ENCODE measurements around the gene GALR3. TPM values are rescaled to one million over a fixed set of nuclear protein-coding genes. Genes with fewer than 3 reads are reported as not detected.
"Not testable (repeated sequence)": the region's sequence is repeated elsewhere in the genome, so short reads cannot be mapped to it uniquely, and the experiment has no call there.

GALR3 gene
- total RNA-seq, 1 experiment from 2014 or later = not detected

DNA sequence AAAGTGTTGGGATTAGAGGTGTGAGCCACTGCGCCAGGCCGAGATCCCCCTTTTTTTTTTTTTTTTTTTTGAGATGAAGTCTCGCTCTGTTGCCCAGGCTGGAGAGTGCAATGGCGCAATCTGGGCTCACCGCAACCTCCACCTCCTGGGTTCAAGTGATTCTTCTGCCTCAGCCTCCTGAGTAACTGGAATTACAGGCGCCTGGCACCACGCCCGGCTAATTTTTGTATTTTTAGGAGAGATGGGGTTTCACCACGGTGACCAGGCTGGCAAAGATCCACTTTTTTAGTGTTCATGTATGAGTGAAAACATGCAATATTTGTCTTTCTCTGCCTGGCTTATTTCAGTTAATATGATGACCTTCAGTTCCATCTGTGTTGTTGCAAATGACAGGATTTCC lies 23.2 kb upstream of the GALR3 start:
- not testable (repeated sequence) for H3K27me3 ChIP-seq (ENCODE audit: low read length); H4K20me1 ChIP-seq (ENCODE audit: insufficient read depth, low read depth, low read length); H2AFZ ChIP-seq (ENCODE audit: low read length); H3K36me3 ChIP-seq (ENCODE audit: insufficient read depth, low read length); DNase-seq; H3K4me3 ChIP-seq (ENCODE audit: low read length); H3K4me2 ChIP-seq (ENCODE audit: low read depth, low read length, poor library complexity, severe bottlenecking); H3K79me2 ChIP-seq (ENCODE audit: low read length); H3K9ac ChIP-seq (ENCODE audit: low read length); H3K9me3 ChIP-seq (ENCODE audit: low read length); H3K27ac ChIP-seq (ENCODE audit: low read length); H3K4me1 ChIP-seq (ENCODE audit: low read length); H3K9me2 ChIP-seq (replicated peaks; ENCODE audit: insufficient read depth, low read length)

GRCh38 chr22:37801946-37802309 lies 21.3 kb upstream of the GALR3 start:
- Histone ChIP-seq H2AFZ (ENCODE audit: low read length) (no peak overlapping the region), H3K4me1 (ENCODE audit: low read length) (peaks cover 13% of the 10 kb centered on the region), H3K27me3 (ENCODE audit: low read length) (no peaks in the 10 kb centered on the region), H3K9ac (ENCODE audit: low read length) (no peak overlapping the region), H3K36me3 (ENCODE audit: insufficient read depth, low read length) (no peaks in the 10 kb centered on the region), H3K4me3 (ENCODE audit: low read length) (no peak overlapping the region), H3K4me2 (ENCODE audit: low read depth, low read length, poor library complexity, severe bottlenecking) (no peak overlapping the region), H3K79me2 (ENCODE audit: low read length) (no peaks in the 10 kb centered on the region), H3K27ac (ENCODE audit: low read length) (no peak overlapping the region), H4K20me1 (ENCODE audit: insufficient read depth, low read depth, low read length) (no peaks in the 10 kb centered on the region), H3K9me3 (ENCODE audit: low read length) (no peaks in the 10 kb centered on the region), H3K9me2 (replicated peaks; ENCODE audit: insufficient read depth, low read length) (no peaks in the 10 kb centered on the region)
- DNase-seq = no peak

- Histone ChIP-seq H3K4me3 (ENCODE audit: low read length) (no peak overlapping the region), H3K27ac (ENCODE audit: low read length) (no peak overlapping the region)
- DNase-seq = no peak
These were observed 20.6 kb upstream of the GALR3 start for GRCh38 chr22:37802310-37803194.

DNA sequence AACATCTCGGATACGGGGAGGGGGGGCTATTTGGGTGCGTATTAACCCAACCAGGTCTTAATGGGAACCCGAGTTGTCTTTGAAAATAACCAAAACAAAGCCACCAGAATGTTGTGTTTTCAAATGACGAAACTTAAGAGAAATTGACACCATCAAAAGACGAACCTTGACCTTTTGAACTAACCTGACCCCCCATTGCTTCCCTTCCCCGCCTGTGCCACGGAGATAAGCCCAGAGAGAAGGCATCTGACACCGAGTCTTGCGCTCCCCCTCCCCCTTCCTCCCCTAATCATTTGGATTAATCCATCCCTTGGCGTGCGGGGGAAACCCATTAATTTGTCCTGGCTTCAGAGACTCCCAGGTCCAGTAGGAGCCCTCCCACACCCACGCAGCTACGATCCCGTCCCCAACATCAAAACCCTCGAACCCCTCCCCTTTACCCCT lies 20.0 kb upstream of the GALR3 start:
- no peak for DNase-seq
- Histone ChIP-seq H3K4me1 (ENCODE audit: low read length) (peaks cover 12% of the 10 kb centered on the region), H3K27ac (ENCODE audit: low read length) (no peak overlapping the region), H3K9me2 (replicated peaks; ENCODE audit: insufficient read depth, low read length) (no peaks in the 10 kb centered on the region), H3K79me2 (ENCODE audit: low read length) (peaks cover 3% of the 10 kb centered on the region), H3K9me3 (ENCODE audit: low read length) (no peaks in the 10 kb centered on the region), H3K9ac (ENCODE audit: low read length) (no peak overlapping the region), H3K36me3 (ENCODE audit: insufficient read depth, low read length) (no peaks in the 10 kb centered on the region), H3K4me3 (ENCODE audit: low read length) (no peak overlapping the region), H2AFZ (ENCODE audit: low read length) (no peak overlapping the region), H3K4me2 (ENCODE audit: low read depth, low read length, poor library complexity, severe bottlenecking) (no peak overlapping the region), H3K27me3 (ENCODE audit: low read length) (no peaks in the 10 kb centered on the region), H4K20me1 (ENCODE audit: insufficient read depth, low read depth, low read length) (no peaks in the 10 kb centered on the region)

More at GRCh38 chr22:37802310-37803194, 20.6 kb upstream of the GALR3 start:
- Histone ChIP-seq H3K9me3 (ENCODE audit: low read length) (no peaks in the 10 kb centered on the region), H3K4me1 (ENCODE audit: low read length) (peaks cover 18% of the 10 kb centered on the region), H3K79me2 (ENCODE audit: low read length) (no peaks in the 10 kb centered on the region), H3K9me2 (replicated peaks; ENCODE audit: insufficient read depth, low read length) (no peaks in the 10 kb centered on the region), H2AFZ (ENCODE audit: low read length) (no peak overlapping the region), H3K9ac (ENCODE audit: low read length) (no peak overlapping the region), H3K36me3 (ENCODE audit: insufficient read depth, low read length) (no peaks in the 10 kb centered on the region), H3K4me2 (ENCODE audit: low read depth, low read length, poor library complexity, severe bottlenecking) (no peak overlapping the region), H3K27me3 (ENCODE audit: low read length) (no peaks in the 10 kb centered on the region), H4K20me1 (ENCODE audit: insufficient read depth, low read depth, low read length) (no peaks in the 10 kb centered on the region)

DNA sequence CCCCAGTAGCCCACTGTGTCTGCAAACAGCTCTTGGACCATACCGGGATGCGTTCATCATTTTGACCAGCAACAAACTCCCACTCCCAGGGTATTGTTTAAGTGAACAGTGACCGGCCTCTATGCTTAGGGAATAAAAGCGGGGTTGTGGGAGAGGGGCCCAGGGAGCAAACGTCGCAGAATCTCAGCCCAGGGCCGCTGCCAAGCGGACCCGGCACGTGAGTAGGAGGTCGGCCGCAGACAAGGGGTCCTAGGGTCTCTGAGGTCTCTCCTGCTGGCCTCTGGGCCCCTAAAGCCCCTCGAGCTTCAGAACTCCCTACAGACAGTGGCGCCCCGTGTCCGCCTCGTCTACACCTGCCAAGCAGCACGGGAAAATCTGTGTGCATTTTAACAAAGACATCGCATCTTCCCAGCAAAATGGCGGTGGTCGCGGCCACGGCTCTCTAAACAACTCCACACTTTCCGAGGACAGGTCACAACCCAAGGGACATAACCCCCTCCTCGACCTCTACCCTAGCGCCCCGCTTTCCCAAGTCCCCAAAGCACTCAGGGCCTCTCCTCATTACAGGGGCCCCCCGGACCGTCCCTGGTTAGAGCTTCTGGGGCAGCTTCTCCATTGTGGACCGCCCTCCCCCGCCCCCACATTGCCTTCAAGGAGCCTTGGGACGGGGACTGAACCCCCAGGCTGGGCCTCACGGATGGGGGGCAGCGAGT lies 19.4 kb upstream of the GALR3 start:
- H3K36me3 ChIP-seq (ENCODE audit: insufficient read depth, low read length) = no peaks in the 10 kb centered on the region
- H3K9me3 ChIP-seq (ENCODE audit: low read length) = no peaks in the 10 kb centered on the region
- H3K4me3 ChIP-seq (ENCODE audit: low read length) = no peak overlapping the region
- no peaks in the 10 kb centered on the region for H3K9me2 ChIP-seq (replicated peaks; ENCODE audit: insufficient read depth, low read length)
- no peak overlapping the region for H2AFZ ChIP-seq (ENCODE audit: low read length)
- no peak for DNase-seq
- H3K27ac ChIP-seq (ENCODE audit: low read length) = no peak overlapping the region
- H3K79me2 ChIP-seq (ENCODE audit: low read length) = peaks cover 8% of the 10 kb centered on the region
- H3K4me1 ChIP-seq (ENCODE audit: low read length) = peaks cover 15% of the 10 kb centered on the region
- H4K20me1 ChIP-seq (ENCODE audit: insufficient read depth, low read depth, low read length) = no peaks in the 10 kb centered on the region
- H3K27me3 ChIP-seq (ENCODE audit: low read length) = no peaks in the 10 kb centered on the region
- no peak overlapping the region for H3K9ac ChIP-seq (ENCODE audit: low read length)
- H3K4me2 ChIP-seq (ENCODE audit: low read depth, low read length, poor library complexity, severe bottlenecking) = no peak overlapping the region

GRCh38 chr22:37804352-37804880 lies 18.8 kb upstream of the GALR3 start:
- H3K36me3 ChIP-seq (ENCODE audit: insufficient read depth, low read length) = no peaks in the 10 kb centered on the region
- H3K4me1 ChIP-seq (ENCODE audit: low read length) = peaks cover 21% of the 10 kb centered on the region
- H3K4me3 ChIP-seq (ENCODE audit: low read length) = no peak overlapping the region
- no peak overlapping the region for H3K4me2 ChIP-seq (ENCODE audit: low read depth, low read length, poor library complexity, severe bottlenecking)
- H3K27ac ChIP-seq (ENCODE audit: low read length) = no peak overlapping the region
- no peaks in the 10 kb centered on the region for H4K20me1 ChIP-seq (ENCODE audit: insufficient read depth, low read depth, low read length)
- peaks cover 14% of the 10 kb centered on the region for H3K79me2 ChIP-seq (ENCODE audit: low read length)
- no peak for DNase-seq
- no peak overlapping the region for H2AFZ ChIP-seq (ENCODE audit: low read length)
- no peak overlapping the region for H3K9ac ChIP-seq (ENCODE audit: low read length)
- no peaks in the 10 kb centered on the region for H3K9me3 ChIP-seq (ENCODE audit: low read length)
- H3K27me3 ChIP-seq (ENCODE audit: low read length) = no peaks in the 10 kb centered on the region
- H3K9me2 ChIP-seq (replicated peaks; ENCODE audit: insufficient read depth, low read length) = no peaks in the 10 kb centered on the region

DNA sequence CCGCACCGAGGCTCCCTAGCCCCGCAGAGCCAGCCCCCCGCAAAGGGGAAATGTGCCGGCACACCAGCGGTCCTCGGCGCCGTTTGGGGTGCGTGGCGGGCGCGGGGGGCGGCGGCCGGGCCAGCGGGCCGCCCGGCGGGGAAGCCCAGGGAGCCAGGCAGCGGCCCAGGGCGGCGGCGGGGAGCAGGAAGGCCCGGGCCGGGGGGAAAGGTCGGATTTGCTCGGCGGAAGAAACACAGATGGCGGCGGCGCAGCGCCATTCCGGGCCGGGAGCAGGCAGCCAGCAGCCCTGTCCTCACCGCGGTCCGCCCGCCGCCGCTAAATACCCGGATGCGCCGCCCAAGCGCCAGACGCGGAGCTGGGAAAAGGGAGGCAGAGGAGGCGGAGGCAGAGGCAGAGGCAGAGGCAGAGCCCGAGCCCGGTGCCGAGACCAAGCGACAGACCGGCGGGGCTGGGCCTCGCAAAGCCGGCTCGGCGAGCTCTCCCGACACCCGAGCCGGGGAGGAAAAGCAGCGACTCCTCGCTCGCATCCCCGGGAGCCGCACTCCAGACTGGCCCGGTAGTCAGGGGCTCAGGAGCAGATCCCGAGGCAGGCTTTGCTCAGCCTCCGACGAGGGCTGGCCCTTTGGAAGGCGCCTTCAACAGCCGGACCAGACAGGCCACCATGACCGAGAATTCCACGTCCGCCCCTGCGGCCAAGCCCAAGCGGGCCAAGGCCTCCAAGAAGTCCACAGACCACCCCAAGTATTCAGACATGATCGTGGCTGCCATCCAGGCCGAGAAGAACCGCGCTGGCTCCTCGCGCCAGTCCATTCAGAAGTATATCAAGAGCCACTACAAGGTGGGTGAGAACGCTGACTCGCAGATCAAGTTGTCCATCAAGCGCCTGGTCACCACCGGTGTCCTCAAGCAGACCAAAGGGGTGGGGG lies 18.0 kb upstream of the GALR3 start:
- DNase-seq = no peak
- Histone ChIP-seq H4K20me1 (ENCODE audit: insufficient read depth, low read depth, low read length) (no peaks in the 10 kb centered on the region), H3K4me3 (ENCODE audit: low read length) (no peak overlapping the region), H3K9ac (ENCODE audit: low read length) (no peak overlapping the region), H3K27me3 (ENCODE audit: low read length) (no peaks in the 10 kb centered on the region), H3K27ac (ENCODE audit: low read length) (no peak overlapping the region), H3K9me2 (replicated peaks; ENCODE audit: insufficient read depth, low read length) (no peaks in the 10 kb centered on the region), H3K4me1 (ENCODE audit: low read length) (peaks cover 22% of the 10 kb centered on the region), H2AFZ (ENCODE audit: low read length) (no peak overlapping the region), H3K4me2 (ENCODE audit: low read depth, low read length, poor library complexity, severe bottlenecking) (no peak overlapping the region), H3K79me2 (ENCODE audit: low read length) (peaks cover 21% of the 10 kb centered on the region), H3K36me3 (ENCODE audit: insufficient read depth, low read length) (no peaks in the 10 kb centered on the region), H3K9me3 (ENCODE audit: low read length) (no peaks in the 10 kb centered on the region)
